ENCODE data around the gene OSTN. TPM values are rescaled to one million over a fixed set of nuclear protein-coding genes. Genes with fewer than 3 reads are reported as not detected.
"Not testable (repeated sequence)": the region's sequence is repeated elsewhere in the genome, so short reads cannot be mapped to it uniquely, and the experiment has no call there.

Gene OSTN
- total and polyA plus RNA-seq, 5 experiments from 2014 or later: not detected

- Mint-ChIP-seq H3K36me3 (no peaks in the 10 kb centered on the region), H3K4me3 (no peak overlapping the region), H3K27ac (no peak overlapping the region), H3K9me3 (peaks cover 0 to 11% (median 0%) of the 10 kb centered on the region in 9 donors), H3K4me1 (no peaks in the 10 kb centered on the region), H3K27me3 (peaks cover 0 to 1% (median 0%) of the 10 kb centered on the region in 5 donors)
- POLR2A ChIA-PET: no interaction called here
- ATAC-seq (no peak), DNase-seq (no peak)
Measured at GRCh38 chr3:191237047-191237882, 38.2 kb downstream of the OSTN start.

DNA sequence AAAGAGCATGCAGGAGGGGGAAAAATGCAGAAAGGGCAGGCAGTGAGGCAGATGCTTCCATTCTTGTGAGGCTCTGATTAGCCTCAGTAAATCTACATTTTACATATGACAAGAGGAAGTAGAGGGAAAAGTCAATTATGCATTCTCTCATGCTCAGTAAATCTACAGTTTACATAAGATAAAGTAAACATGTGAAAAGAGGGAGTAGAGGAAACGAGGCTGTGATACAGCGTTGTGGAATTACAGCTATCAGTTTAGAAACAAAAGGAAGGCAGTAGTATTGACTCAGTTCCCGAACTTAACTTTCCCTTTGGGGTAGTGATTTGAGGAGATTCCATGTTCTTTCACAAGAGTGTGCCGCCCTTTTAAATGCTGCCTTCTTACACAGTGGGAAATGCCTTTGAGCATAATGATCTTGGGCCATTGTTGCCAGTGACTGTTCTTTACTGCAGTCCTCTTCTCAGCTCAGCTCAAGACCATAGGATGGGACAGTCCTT is 39.3 kb downstream of the OSTN start:
- peaks cover 0 to 3% (median 0%) of the 10 kb centered on the region in 5 donors for H3K27me3 Mint-ChIP-seq
- no peak overlapping the region for H3K4me3 Mint-ChIP-seq
- DNase-seq (no peak), ATAC-seq (no peak)
- no peaks in the 10 kb centered on the region for H3K4me1 Mint-ChIP-seq
- no peaks in the 10 kb centered on the region for H3K36me3 Mint-ChIP-seq
- H3K27ac Mint-ChIP-seq: no peak overlapping the region
- POLR2A ChIA-PET: no interaction called here
- peaks cover 0 to 11% (median 0%) of the 10 kb centered on the region in 9 donors for H3K9me3 Mint-ChIP-seq

GRCh38 chr3:191239407-191240031 is 40.5 kb downstream of the OSTN start:
- DNase-seq: no peak
- Mint-ChIP-seq H3K9me3 (peaks cover 0 to 11% (median 0%) of the 10 kb centered on the region in 9 donors), H3K4me3 (no peak overlapping the region), H3K36me3 (no peaks in the 10 kb centered on the region), H3K27ac (no peak overlapping the region), H3K27me3 (peaks cover 0 to 3% (median 0%) of the 10 kb centered on the region in 5 donors), H3K4me1 (no peaks in the 10 kb centered on the region)
- no peak for ATAC-seq
- POLR2A ChIA-PET: no interaction called here

DNA sequence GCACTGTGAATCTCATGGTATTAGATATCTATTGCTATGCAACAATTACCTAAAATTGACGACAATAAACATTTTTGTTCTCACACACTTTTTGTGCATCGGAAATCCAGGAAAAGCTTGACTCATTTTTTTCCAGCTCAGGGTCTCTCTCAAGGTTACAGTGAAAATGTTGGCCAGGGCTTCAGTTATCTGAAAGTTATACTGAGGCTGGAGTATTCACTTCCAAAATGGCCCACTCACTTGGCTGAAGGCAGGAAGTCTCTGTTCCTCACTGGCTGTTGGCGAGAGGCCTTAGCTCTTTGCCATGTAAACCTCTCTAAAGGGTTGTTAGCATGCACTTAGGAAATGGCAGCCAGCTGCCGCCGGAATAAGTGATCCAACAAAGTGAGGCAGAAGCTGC is 41.4 kb downstream of the OSTN start:
- POLR2A ChIA-PET: no interaction called here
- no peak for ATAC-seq

GRCh38 chr3:191244242-191244867 is 45.3 kb downstream of the OSTN start:
- Mint-ChIP-seq H3K36me3 (no peaks in the 10 kb centered on the region), H3K4me1 (peaks cover 0 to 10% (median under 1%) of the 10 kb centered on the region in 4 donors), H3K9me3 (peaks cover 0 to 3% (median 0%) of the 10 kb centered on the region in 9 donors), H3K4me3 (no peak overlapping the region), H3K27me3 (peaks cover 0 to 3% (median 0%) of the 10 kb centered on the region in 5 donors), H3K27ac (no peak overlapping the region)
- no peak for ATAC-seq
- POLR2A ChIA-PET: no interaction called here
- DNase-seq: no peak

More for the DNA sequence above, 41.4 kb downstream of the OSTN start:
- Mint-ChIP-seq H3K4me3 (no peak overlapping the region), H3K36me3 (no peaks in the 10 kb centered on the region), H3K4me1 (peaks cover 0 to 5% (median under 1%) of the 10 kb centered on the region in 4 donors), H3K9me3 (peaks cover 0 to 9% (median 1%) of the 10 kb centered on the region in 9 donors), H3K27me3 (peaks cover 0 to 3% (median 0%) of the 10 kb centered on the region in 5 donors), H3K27ac (no peak overlapping the region)
- DNase-seq: no peak

DNA sequence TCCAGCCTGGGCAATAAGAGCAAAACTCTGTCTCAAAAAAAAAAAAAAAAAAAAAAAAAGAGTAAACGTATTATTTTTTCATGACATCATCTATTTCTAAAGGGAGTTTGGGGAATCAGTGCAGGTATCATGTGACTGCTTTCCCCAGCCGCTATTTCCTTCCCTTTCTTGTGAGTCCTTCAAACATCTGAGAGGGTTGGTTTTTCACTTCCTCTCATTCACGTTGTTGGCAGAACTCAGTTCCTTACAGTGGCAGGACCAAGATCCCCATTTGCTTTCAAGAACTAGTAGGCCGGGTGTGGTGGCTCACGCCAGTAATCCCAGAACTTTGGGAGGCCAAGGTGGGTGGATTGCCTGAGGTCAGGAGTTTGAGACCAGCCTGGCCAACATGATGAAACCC is 47.0 kb downstream of the OSTN start:
- H3K27me3 Mint-ChIP-seq, H3K36me3 Mint-ChIP-seq, POLR2A ChIA-PET, H3K4me1 Mint-ChIP-seq, H3K9me3 Mint-ChIP-seq: not testable (repeated sequence)
- Mint-ChIP-seq H3K4me3 (peak overlapping the region in 1 of 10 donors; percentile 53), H3K27ac (peak overlapping the region in 1 of 10 donors; percentile 75)
- ATAC-seq: peak in 1 of 2 donors; percentile 42
- DNase-seq: peak in 3 of 10 donors; percentile 1 to 61 (median 37)

DNA sequence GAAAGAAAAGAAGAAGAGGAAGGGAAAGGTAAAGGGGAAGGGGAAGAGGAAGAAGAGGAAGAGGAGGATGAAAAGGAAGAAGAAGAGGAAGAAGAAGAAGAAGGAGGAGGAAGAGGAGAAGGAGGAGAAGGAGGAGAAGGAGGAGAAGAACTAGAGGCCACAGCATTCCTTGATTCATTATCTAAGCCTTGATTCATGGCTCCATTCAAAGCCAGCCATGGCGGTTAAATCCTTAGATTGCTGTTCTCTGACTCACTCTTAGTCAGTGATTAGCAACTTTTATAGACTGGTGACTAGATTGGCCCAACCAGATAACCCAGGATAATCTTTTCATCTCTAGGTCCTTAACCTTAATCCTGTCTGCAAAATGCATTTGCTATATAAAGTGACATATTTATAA is 47.6 kb downstream of the OSTN start:
- H3K27me3 Mint-ChIP-seq: peaks cover 0 to 2% (median 0%) of the 10 kb centered on the region in 5 donors
- no peak overlapping the region for H3K27ac Mint-ChIP-seq

DNA sequence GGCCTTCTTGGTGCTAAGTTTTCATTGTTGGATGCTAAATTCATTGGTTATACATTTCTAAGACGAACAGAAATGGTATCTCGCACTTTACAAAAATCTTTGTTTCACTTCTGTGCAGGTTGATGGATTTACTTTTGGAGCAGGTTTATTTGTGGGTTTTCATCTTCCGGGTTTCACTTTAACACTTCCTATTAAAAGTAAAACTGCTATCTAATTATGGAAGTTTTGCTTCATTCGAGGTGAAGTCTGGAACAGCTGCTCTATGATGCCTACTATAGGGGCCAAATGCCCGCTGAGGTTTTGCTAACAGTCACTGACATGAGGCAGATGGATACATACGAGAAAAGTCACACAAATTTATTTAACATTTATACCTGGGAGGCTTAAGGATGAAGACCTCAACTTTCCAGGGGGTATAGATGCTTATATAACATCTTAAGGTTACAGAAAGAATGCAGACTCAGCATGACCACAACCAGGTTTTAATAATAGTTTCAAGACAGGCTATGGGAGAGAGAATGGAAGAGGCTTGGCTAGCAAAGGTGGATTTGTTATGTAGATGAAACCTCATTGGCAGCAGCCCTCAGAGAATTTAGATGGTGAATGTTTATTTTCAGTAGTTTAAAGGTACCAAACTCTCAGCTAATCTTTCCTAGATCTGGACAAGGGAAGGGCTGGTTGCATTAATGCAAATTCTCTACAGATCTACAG is 54.2 kb downstream of the OSTN start:
- Mint-ChIP-seq H3K4me3 (peak overlapping the region in 1 of 10 donors; percentile 50), H3K27me3 (no peaks in the 10 kb centered on the region), H3K4me1 (peaks cover 0 to 29% (median 0%) of the 10 kb centered on the region in 4 donors), H3K36me3 (no peaks in the 10 kb centered on the region), H3K27ac (peak overlapping the region in 1 of 10 donors; percentile 33), H3K9me3 (no peaks in the 10 kb centered on the region)
- POLR2A ChIA-PET: no interaction called here
- no peak for ATAC-seq
- DNase-seq: no peak

More for the DNA sequence above, 47.6 kb downstream of the OSTN start:
- no peak for DNase-seq
- peaks cover 0 to 3% (median 0%) of the 10 kb centered on the region in 9 donors for H3K9me3 Mint-ChIP-seq
- H3K4me3 Mint-ChIP-seq: no peak overlapping the region
- H3K36me3 Mint-ChIP-seq: no peaks in the 10 kb centered on the region
- no peak for ATAC-seq
- H3K4me1 Mint-ChIP-seq: peaks cover 0 to 10% (median under 1%) of the 10 kb centered on the region in 4 donors
- POLR2A ChIA-PET: no interaction called here

DNA sequence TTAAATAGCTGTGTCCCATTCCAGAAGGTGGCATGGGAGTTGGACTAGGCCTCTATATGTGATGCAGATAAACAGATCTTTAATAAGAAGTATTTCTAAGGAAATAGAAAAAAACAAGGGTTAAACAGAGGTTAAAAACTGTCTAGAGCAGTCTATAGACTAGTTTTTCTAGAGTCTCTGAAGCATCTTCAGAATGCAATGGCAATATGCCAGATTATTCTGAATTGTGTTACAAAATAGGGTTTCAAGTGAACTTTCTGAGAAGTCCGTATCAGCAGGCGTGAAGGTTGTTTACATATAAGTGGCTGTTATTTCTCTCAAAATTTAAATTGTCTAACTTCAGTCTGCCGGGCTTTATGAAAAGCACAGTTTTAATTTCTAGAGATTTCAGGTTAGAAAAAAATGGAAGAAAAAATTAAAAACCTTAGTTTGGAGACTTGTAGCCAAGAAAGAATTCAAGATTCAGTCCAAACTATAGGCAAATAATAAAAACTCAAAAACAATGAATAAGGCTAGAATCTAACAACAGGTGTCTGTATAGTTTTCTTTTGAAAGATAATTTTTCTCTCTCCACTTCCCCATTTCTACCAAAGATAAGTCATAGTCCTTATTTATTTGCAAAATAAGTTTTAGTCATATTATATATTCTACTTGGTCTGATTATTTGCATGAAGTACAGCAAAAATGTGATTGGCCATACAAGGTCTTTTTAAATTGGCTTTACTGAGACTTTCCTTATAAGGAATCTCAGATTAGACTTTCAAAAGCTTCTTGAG is 55.2 kb downstream of the OSTN start:
- no peaks in the 10 kb centered on the region for H3K9me3 Mint-ChIP-seq
- DNase-seq (no peak), ATAC-seq (no peak)
- no peak overlapping the region for H3K4me3 Mint-ChIP-seq
- no peak overlapping the region for H3K27ac Mint-ChIP-seq
- H3K27me3 Mint-ChIP-seq: no peaks in the 10 kb centered on the region
- POLR2A ChIA-PET: no interaction called here
- H3K36me3 Mint-ChIP-seq: no peaks in the 10 kb centered on the region
- peaks cover 0 to 36% (median 0%) of the 10 kb centered on the region in 4 donors for H3K4me1 Mint-ChIP-seq

GRCh38 chr3:191255156-191255555 is 56.1 kb downstream of the OSTN start:
- no peak for DNase-seq
- no peaks in the 10 kb centered on the region for H3K27me3 Mint-ChIP-seq
- peaks cover 0 to 36% (median 0%) of the 10 kb centered on the region in 4 donors for H3K4me1 Mint-ChIP-seq
- H3K36me3 Mint-ChIP-seq: no peaks in the 10 kb centered on the region
- H3K4me3 Mint-ChIP-seq: no peak overlapping the region
- no peaks in the 10 kb centered on the region for H3K9me3 Mint-ChIP-seq
- H3K27ac Mint-ChIP-seq: no peak overlapping the region
- ATAC-seq: no peak
- POLR2A ChIA-PET: no interaction called here

GRCh38 chr3:191256405-191256804 is 57.4 kb downstream of the OSTN start:
- Mint-ChIP-seq H3K4me1 (peaks cover 0 to 36% (median 0%) of the 10 kb centered on the region in 4 donors), H3K27me3 (no peaks in the 10 kb centered on the region), H3K4me3 (no peak overlapping the region), H3K9me3 (no peaks in the 10 kb centered on the region), H3K27ac (no peak overlapping the region), H3K36me3 (no peaks in the 10 kb centered on the region)
- POLR2A ChIA-PET: no interaction called here
- ATAC-seq (no peak), DNase-seq (no peak)

DNA sequence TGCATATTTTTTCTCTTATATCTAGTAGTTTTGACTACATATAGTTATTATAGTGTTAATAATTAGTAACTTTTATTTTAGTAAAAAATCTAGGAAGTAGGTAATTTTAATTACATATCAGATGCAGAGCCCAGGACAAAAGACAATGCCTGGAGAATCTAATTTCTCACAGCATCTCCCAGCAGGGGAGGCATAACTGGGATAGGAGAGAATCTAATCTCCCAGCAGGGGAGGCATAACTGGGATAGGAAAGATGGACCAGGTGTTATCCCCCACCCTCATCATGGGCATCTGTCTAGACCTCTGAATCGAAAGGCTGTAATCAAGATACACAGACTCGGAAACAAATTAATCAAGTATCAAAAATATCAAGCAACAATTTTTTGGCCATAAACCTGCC is 58.2 kb downstream of the OSTN start:
- POLR2A ChIA-PET: no interaction called here
- ATAC-seq: no peak

More for the DNA sequence above, 58.2 kb downstream of the OSTN start:
- H3K9me3 Mint-ChIP-seq: no peaks in the 10 kb centered on the region
- H3K27me3 Mint-ChIP-seq: no peaks in the 10 kb centered on the region
- peaks cover 0 to 36% (median 0%) of the 10 kb centered on the region in 4 donors for H3K4me1 Mint-ChIP-seq
- no peaks in the 10 kb centered on the region for H3K36me3 Mint-ChIP-seq
- H3K4me3 Mint-ChIP-seq: no peak overlapping the region
- H3K27ac Mint-ChIP-seq: no peak overlapping the region
- no peak for DNase-seq

Data from naive thymus-derived CD8-positive, alpha-beta T cell (primary cell).